ENCODE data around the gene CACNA1I. TPM values are rescaled to one million over a fixed set of nuclear protein-coding genes. Genes with fewer than 3 reads are reported as not detected.

CACNA1I gene
- polyA plus RNA-seq, 1 of the 3 experiments (the other 2 are of a cell fraction): not detected

DNA sequence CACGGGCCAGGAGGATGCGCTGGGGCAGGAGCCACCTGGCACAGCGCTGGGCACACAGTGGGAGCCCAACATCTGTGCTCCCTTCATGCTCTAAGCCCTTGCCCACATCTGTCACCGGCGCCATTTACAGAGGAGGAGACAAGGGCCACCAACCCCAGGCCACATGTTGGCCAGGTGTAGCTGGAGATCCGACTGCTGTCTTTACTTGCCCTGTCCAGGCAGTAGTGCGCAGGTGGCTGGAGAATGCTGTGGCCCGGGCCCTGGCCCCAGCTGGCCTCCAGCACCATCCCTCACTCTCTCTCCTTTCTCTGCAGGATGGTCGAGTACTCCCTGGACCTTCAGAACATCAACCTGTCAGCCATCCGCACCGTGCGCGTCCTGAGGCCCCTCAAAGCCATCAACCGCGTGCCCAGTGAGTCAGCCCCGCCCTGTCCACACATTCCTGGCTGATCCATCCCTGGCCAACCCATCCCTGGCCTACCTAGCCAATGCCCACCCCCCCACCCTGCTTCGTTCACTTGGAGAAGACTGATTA is 48.5 kb downstream of the CACNA1I start:
- Histone ChIP-seq H3K9me3 (no peaks in the 10 kb centered on the region), H3K4me2 (no peak overlapping the region), H3K9me2 (no peaks in the 10 kb centered on the region), H3K4me3 (ENCODE audit: low read depth in 2 of 2, low read length in 1 of 2) (no peak overlapping the region), H3K27ac (ENCODE audit: low read depth in 2 of 2, low read length in 1 of 2) (no peak overlapping the region), H3K9ac (no peak overlapping the region), H2AFZ (ENCODE audit: low read depth) (no peak overlapping the region), H3K79me2 (ENCODE audit: insufficient read depth) (no peaks in the 10 kb centered on the region), H3K4me1 (ENCODE audit: control insufficient read depth in 1 of 2, insufficient read depth in 2 of 2, low read depth in 1 of 2, low read length in 1 of 2) (peaks cover 0 to 4% of the 10 kb centered on the region in 2 experiments; a peak in 1 of 4 replicates), H3F3A (replicated peaks; ENCODE audit: insufficient read depth) (no peaks in the 10 kb centered on the region), H3K36me3 (replicated peaks in 1 of 2; ENCODE audit: control insufficient read depth in 1 of 2, insufficient read depth in 2 of 2, low read length in 1 of 2) (no peaks in the 10 kb centered on the region), H3K27me3 (ENCODE audit: insufficient read depth) (no peaks in the 10 kb centered on the region), H4K20me1 (ENCODE audit: insufficient read depth) (no peaks in the 10 kb centered on the region)
- 65% methylated on average over 4 of the region's 17 CpGs for WGBS (ENCODE audit: low lambda C conversion rate)
- DNase-seq: no peak
- ChIA-PET CTCF (interaction anchor here (1.0 kb wide), 1 partner anchor 76 kb away, joined by 3 read pairs; no protein-coding TSS in a partner anchor), POLR2A (no interaction called here)
- TF ChIP-seq FOXM1 (IDR thresholded peaks at IDR 0.05; ENCODE audit: low read depth) (no peak), EP300 (IDR thresholded peaks at IDR 0.05; ENCODE audit: borderline replicate concordance in 1 of 2, low read depth in 1 of 2, low read length in 1 of 2) (no peak)

DNA sequence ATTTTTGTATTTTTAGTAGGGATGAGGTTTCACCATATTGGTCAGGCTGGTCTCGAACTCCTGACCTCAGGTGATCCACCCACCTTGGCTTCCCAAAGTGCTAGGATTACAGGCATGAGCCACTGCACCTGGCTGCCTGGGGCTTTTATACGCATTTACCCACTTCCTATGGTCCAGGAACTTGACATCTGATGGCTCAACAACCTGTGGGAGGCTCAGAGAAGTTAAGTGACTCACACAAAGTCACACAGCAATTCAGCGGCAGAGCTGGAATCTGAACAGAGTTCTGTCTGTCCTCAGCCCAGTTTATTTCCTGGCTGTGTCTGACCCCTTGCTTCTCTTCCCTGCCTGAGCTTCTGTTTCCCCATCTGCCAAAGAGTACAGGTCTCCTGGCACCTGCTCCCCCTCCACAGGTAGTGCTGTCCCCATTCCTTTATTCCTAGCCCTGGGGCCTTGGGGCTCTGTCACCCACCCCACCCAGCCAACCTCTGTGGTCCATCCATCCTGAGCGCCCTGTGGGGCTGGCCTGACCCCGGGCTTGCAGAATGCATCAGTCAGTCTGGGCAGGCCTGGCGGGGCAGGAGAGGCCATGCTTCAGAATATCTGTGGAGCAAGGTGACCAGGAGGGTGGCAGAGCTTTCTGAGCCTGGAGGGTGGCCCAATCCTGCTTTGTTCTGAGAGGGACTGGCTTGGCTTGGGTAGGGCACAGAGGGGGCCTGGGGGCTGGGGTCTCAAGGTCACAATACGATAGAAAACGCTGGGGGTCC is 50.6 kb downstream of the CACNA1I start:
- 37% methylated on average over 4 of the region's 8 CpGs for WGBS (ENCODE audit: low lambda C conversion rate)

More for the DNA sequence above, 50.6 kb downstream of the CACNA1I start:
- no peak for DNase-seq
- no peak overlapping the region for H2AFZ ChIP-seq (ENCODE audit: low read depth)
- TF ChIP-seq, protein P1, sequence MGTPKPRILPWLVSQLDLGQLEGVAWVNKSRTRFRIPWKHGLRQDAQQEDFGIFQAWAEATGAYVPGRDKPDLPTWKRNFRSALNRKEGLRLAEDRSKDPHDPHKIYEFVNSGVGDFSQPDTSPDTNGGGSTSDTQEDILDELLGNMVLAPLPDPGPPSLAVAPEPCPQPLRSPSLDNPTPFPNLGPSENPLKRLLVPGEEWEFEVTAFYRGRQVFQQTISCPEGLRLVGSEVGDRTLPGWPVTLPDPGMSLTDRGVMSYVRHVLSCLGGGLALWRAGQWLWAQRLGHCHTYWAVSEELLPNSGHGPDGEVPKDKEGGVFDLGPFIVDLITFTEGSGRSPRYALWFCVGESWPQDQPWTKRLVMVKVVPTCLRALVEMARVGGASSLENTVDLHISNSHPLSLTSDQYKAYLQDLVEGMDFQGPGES (IDR thresholded peaks at IDR 0.05; ENCODE audit: low read depth, low read length): no peak
- TF ChIP-seq, protein P2, sequence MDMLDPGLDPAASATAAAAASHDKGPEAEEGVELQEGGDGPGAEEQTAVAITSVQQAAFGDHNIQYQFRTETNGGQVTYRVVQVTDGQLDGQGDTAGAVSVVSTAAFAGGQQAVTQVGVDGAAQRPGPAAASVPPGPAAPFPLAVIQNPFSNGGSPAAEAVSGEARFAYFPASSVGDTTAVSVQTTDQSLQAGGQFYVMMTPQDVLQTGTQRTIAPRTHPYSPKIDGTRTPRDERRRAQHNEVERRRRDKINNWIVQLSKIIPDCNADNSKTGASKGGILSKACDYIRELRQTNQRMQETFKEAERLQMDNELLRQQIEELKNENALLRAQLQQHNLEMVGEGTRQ (IDR thresholded peaks at IDR 0.05; ENCODE audit: borderline replicate concordance, low read depth, low read length): no peak
- TF ChIP-seq MXI1 (IDR thresholded peaks at IDR 0.05; ENCODE audit: low read depth, low read length) (no peak), YY1 (IDR thresholded peaks at IDR 0.05; ENCODE audit: low read depth) (no peak), RFX5 (IDR thresholded peaks at IDR 0.05; ENCODE audit: low read length) (no peak), FOXM1 (IDR thresholded peaks at IDR 0.05; ENCODE audit: low read depth) (no peak), SIN3A (IDR thresholded peaks at IDR 0.05; ENCODE audit: borderline replicate concordance, low read depth, low read length) (no peak)
- TF ChIP-seq, protein P3, sequence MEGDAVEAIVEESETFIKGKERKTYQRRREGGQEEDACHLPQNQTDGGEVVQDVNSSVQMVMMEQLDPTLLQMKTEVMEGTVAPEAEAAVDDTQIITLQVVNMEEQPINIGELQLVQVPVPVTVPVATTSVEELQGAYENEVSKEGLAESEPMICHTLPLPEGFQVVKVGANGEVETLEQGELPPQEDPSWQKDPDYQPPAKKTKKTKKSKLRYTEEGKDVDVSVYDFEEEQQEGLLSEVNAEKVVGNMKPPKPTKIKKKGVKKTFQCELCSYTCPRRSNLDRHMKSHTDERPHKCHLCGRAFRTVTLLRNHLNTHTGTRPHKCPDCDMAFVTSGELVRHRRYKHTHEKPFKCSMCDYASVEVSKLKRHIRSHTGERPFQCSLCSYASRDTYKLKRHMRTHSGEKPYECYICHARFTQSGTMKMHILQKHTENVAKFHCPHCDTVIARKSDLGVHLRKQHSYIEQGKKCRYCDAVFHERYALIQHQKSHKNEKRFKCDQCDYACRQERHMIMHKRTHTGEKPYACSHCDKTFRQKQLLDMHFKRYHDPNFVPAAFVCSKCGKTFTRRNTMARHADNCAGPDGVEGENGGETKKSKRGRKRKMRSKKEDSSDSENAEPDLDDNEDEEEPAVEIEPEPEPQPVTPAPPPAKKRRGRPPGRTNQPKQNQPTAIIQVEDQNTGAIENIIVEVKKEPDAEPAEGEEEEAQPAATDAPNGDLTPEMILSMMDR (IDR thresholded peaks at IDR 0.05): no peak
- TF ChIP-seq, protein P4, sequence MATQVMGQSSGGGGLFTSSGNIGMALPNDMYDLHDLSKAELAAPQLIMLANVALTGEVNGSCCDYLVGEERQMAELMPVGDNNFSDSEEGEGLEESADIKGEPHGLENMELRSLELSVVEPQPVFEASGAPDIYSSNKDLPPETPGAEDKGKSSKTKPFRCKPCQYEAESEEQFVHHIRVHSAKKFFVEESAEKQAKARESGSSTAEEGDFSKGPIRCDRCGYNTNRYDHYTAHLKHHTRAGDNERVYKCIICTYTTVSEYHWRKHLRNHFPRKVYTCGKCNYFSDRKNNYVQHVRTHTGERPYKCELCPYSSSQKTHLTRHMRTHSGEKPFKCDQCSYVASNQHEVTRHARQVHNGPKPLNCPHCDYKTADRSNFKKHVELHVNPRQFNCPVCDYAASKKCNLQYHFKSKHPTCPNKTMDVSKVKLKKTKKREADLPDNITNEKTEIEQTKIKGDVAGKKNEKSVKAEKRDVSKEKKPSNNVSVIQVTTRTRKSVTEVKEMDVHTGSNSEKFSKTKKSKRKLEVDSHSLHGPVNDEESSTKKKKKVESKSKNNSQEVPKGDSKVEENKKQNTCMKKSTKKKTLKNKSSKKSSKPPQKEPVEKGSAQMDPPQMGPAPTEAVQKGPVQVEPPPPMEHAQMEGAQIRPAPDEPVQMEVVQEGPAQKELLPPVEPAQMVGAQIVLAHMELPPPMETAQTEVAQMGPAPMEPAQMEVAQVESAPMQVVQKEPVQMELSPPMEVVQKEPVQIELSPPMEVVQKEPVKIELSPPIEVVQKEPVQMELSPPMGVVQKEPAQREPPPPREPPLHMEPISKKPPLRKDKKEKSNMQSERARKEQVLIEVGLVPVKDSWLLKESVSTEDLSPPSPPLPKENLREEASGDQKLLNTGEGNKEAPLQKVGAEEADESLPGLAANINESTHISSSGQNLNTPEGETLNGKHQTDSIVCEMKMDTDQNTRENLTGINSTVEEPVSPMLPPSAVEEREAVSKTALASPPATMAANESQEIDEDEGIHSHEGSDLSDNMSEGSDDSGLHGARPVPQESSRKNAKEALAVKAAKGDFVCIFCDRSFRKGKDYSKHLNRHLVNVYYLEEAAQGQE (IDR thresholded peaks at IDR 0.05; ENCODE audit: low read depth, low read length): no peak
- TF ChIP-seq, protein P5, sequence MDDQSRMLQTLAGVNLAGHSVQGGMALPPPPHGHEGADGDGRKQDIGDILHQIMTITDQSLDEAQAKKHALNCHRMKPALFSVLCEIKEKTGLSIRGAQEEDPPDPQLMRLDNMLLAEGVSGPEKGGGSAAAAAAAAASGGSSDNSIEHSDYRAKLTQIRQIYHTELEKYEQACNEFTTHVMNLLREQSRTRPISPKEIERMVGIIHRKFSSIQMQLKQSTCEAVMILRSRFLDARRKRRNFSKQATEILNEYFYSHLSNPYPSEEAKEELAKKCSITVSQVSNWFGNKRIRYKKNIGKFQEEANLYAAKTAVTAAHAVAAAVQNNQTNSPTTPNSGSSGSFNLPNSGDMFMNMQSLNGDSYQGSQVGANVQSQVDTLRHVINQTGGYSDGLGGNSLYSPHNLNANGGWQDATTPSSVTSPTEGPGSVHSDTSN (IDR thresholded peaks at IDR 0.05): no peak
- TF ChIP-seq, protein P6, sequence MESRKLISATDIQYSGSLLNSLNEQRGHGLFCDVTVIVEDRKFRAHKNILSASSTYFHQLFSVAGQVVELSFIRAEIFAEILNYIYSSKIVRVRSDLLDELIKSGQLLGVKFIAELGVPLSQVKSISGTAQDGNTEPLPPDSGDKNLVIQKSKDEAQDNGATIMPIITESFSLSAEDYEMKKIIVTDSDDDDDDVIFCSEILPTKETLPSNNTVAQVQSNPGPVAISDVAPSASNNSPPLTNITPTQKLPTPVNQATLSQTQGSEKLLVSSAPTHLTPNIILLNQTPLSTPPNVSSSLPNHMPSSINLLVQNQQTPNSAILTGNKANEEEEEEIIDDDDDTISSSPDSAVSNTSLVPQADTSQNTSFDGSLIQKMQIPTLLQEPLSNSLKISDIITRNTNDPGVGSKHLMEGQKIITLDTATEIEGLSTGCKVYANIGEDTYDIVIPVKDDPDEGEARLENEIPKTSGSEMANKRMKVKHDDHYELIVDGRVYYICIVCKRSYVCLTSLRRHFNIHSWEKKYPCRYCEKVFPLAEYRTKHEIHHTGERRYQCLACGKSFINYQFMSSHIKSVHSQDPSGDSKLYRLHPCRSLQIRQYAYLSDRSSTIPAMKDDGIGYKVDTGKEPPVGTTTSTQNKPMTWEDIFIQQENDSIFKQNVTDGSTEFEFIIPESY (IDR thresholded peaks at IDR 0.05; ENCODE audit: borderline replicate concordance, low read depth): no peak
- no peaks in the 10 kb centered on the region for H3K9me3 ChIP-seq
- no peaks in the 10 kb centered on the region for H3K36me3 ChIP-seq (replicated peaks in 1 of 2; ENCODE audit: control insufficient read depth in 1 of 2, insufficient read depth in 2 of 2, low read length in 1 of 2)
- H3K4me1 ChIP-seq (ENCODE audit: control insufficient read depth in 1 of 2, insufficient read depth in 2 of 2, low read depth in 1 of 2, low read length in 1 of 2): peaks cover 0 to 4% of the 10 kb centered on the region in 2 experiments; a peak in 1 of 4 replicates
- no peaks in the 10 kb centered on the region for H4K20me1 ChIP-seq (ENCODE audit: insufficient read depth)
- no peaks in the 10 kb centered on the region for H3K9me2 ChIP-seq
- no peaks in the 10 kb centered on the region for H3K27me3 ChIP-seq (ENCODE audit: insufficient read depth)
- H3K79me2 ChIP-seq (ENCODE audit: insufficient read depth): no peaks in the 10 kb centered on the region
- H3K4me2 ChIP-seq: no peak overlapping the region
- H3F3A ChIP-seq (replicated peaks; ENCODE audit: insufficient read depth): no peaks in the 10 kb centered on the region
- no peak overlapping the region for H3K4me3 ChIP-seq (ENCODE audit: low read depth in 2 of 2, low read length in 1 of 2)
- no peak overlapping the region for H3K9ac ChIP-seq
- ChIA-PET POLR2A (no interaction called here), CTCF (no interaction called here)
- H3K27ac ChIP-seq (ENCODE audit: low read depth in 2 of 2, low read length in 1 of 2): no peak overlapping the region

All from SK-N-SH (cell line).